Measurements from ENCODE around the gene MYRIP. TPM values are rescaled to one million over a fixed set of nuclear protein-coding genes. Genes with fewer than 3 reads are reported as not detected.

The MYRIP gene
- total RNA-seq, 2 experiments from 2014 or later, result not detected

GRCh38 chr3:40207796-40208195 is 398.4 kb downstream of the MYRIP start:
- Mint-ChIP-seq H3K9me3 (ENCODE audit: low read depth) (no peaks in the 10 kb centered on the region), H3K27me3 (no peaks in the 10 kb centered on the region), H3K36me3 (no peaks in the 10 kb centered on the region), H3K4me3 (no peak overlapping the region), H3K27ac (no peak overlapping the region), H3K4me1 (no peaks in the 10 kb centered on the region)
- no peak for ATAC-seq
- CTCF ChIA-PET, result no interaction called here
- DNase-seq, result no peak

GRCh38 chr3:40208251-40208650 is 398.8 kb downstream of the MYRIP start:
- Mint-ChIP-seq H3K36me3 (no peaks in the 10 kb centered on the region), H3K4me1 (no peaks in the 10 kb centered on the region), H3K27ac (no peak overlapping the region), H3K4me3 (no peak overlapping the region), H3K9me3 (ENCODE audit: low read depth) (no peaks in the 10 kb centered on the region), H3K27me3 (no peaks in the 10 kb centered on the region)
- DNase-seq (no peak), ATAC-seq (no peak)
- CTCF ChIA-PET, result no interaction called here

- no peak overlapping the region for H3K27ac Mint-ChIP-seq
- H3K9me3 Mint-ChIP-seq (ENCODE audit: low read depth), result peaks cover 3% of the 10 kb centered on the region
- DNase-seq (no peak), ATAC-seq (no peak)
- peaks cover 2% of the 10 kb centered on the region for H3K36me3 Mint-ChIP-seq
- no peaks in the 10 kb centered on the region for H3K27me3 Mint-ChIP-seq
- H3K4me1 Mint-ChIP-seq, result no peaks in the 10 kb centered on the region
- CTCF ChIA-PET, result no interaction called here
- H3K4me3 Mint-ChIP-seq, result no peak overlapping the region
Measured at GRCh38 chr3:40211579-40211978, 402.2 kb downstream of the MYRIP start.

GRCh38 chr3:40213556-40213955 is 404.1 kb downstream of the MYRIP start:
- peaks cover 3% of the 10 kb centered on the region for H3K9me3 Mint-ChIP-seq (ENCODE audit: low read depth)
- H3K4me3 Mint-ChIP-seq, result no peak overlapping the region
- peaks cover 2% of the 10 kb centered on the region for H3K36me3 Mint-ChIP-seq
- ATAC-seq (no peak), DNase-seq (no peak)
- CTCF ChIA-PET, result no interaction called here
- H3K4me1 Mint-ChIP-seq, result no peaks in the 10 kb centered on the region
- no peak overlapping the region for H3K27ac Mint-ChIP-seq
- H3K27me3 Mint-ChIP-seq, result no peaks in the 10 kb centered on the region

GRCh38 chr3:40215015-40215414 is 405.6 kb downstream of the MYRIP start:
- H3K36me3 Mint-ChIP-seq, result peaks cover 2% of the 10 kb centered on the region
- CTCF ChIA-PET, result no interaction called here
- no peaks in the 10 kb centered on the region for H3K27me3 Mint-ChIP-seq
- no peaks in the 10 kb centered on the region for H3K4me1 Mint-ChIP-seq
- DNase-seq (no peak), ATAC-seq (no peak)
- H3K9me3 Mint-ChIP-seq (ENCODE audit: low read depth), result peaks cover 3% of the 10 kb centered on the region
- no peak overlapping the region for H3K4me3 Mint-ChIP-seq
- H3K27ac Mint-ChIP-seq, result no peak overlapping the region

- Mint-ChIP-seq H3K36me3 (peaks cover 3% of the 10 kb centered on the region), H3K27ac (no peak overlapping the region), H3K9me3 (ENCODE audit: low read depth) (peaks cover 3% of the 10 kb centered on the region), H3K4me1 (no peaks in the 10 kb centered on the region), H3K27me3 (no peaks in the 10 kb centered on the region), H3K4me3 (no peak overlapping the region)
- CTCF ChIA-PET, result no interaction called here
- ATAC-seq, result no peak
- DNase-seq, result no peak
Measured at GRCh38 chr3:40216471-40216870, 407.1 kb downstream of the MYRIP start.

- Mint-ChIP-seq H3K4me1 (no peaks in the 10 kb centered on the region), H3K9me3 (ENCODE audit: low read depth) (no peaks in the 10 kb centered on the region), H3K27me3 (no peaks in the 10 kb centered on the region), H3K27ac (no peak overlapping the region), H3K4me3 (no peak overlapping the region), H3K36me3 (peaks cover 1% of the 10 kb centered on the region)
- ATAC-seq (no peak), DNase-seq (no peak)
- CTCF ChIA-PET, result interaction anchor here (0.8 kb wide), 1 partner anchor 11 kb away, joined by 3 read pairs; no protein-coding TSS in a partner anchor
Measured at GRCh38 chr3:40223856-40224255, 414.4 kb downstream of the MYRIP start.

- Mint-ChIP-seq H3K9me3 (ENCODE audit: low read depth) (no peaks in the 10 kb centered on the region), H3K4me1 (peaks cover 7% of the 10 kb centered on the region), H3K27me3 (no peaks in the 10 kb centered on the region), H3K36me3 (peaks cover 1% of the 10 kb centered on the region), H3K4me3 (no peak overlapping the region), H3K27ac (no peak overlapping the region)
- CTCF ChIA-PET, result no interaction called here
- DNase-seq (no peak), ATAC-seq (no peak)
Measured at GRCh38 chr3:40224796-40225515, 415.5 kb downstream of the MYRIP start.

GRCh38 chr3:40226636-40227035 is 417.2 kb downstream of the MYRIP start:
- CTCF ChIA-PET, result no interaction called here
- Mint-ChIP-seq H3K27ac (no peak overlapping the region), H3K36me3 (no peaks in the 10 kb centered on the region), H3K4me3 (no peak overlapping the region), H3K9me3 (ENCODE audit: low read depth) (no peaks in the 10 kb centered on the region), H3K27me3 (no peaks in the 10 kb centered on the region), H3K4me1 (peaks cover 8% of the 10 kb centered on the region)
- DNase-seq (no peak), ATAC-seq (no peak)

GRCh38 chr3:40228792-40229350 is 419.5 kb downstream of the MYRIP start:
- peaks cover 2% of the 10 kb centered on the region for H3K9me3 Mint-ChIP-seq (ENCODE audit: low read depth)
- peaks cover 8% of the 10 kb centered on the region for H3K4me1 Mint-ChIP-seq
- no peaks in the 10 kb centered on the region for H3K36me3 Mint-ChIP-seq
- no peak for DNase-seq
- H3K27me3 Mint-ChIP-seq, result no peaks in the 10 kb centered on the region
- CTCF ChIA-PET, result interaction anchor here (1.4 kb wide), 1 partner anchor 37 kb away, joined by 3 read pairs; no protein-coding TSS in a partner anchor
- H3K4me3 Mint-ChIP-seq, result no peak overlapping the region
- ATAC-seq, result no peak
- no peak overlapping the region for H3K27ac Mint-ChIP-seq

- ATAC-seq (no peak), DNase-seq (no peak)
- no peak overlapping the region for H3K27ac Mint-ChIP-seq
- no peaks in the 10 kb centered on the region for H3K36me3 Mint-ChIP-seq
- CTCF ChIA-PET, result interaction anchor here (1.4 kb wide), 1 partner anchor 38 kb away, joined by 3 read pairs; no protein-coding TSS in a partner anchor
- H3K27me3 Mint-ChIP-seq, result no peaks in the 10 kb centered on the region
- peaks cover 2% of the 10 kb centered on the region for H3K9me3 Mint-ChIP-seq (ENCODE audit: low read depth)
- peaks cover 8% of the 10 kb centered on the region for H3K4me1 Mint-ChIP-seq
- no peak overlapping the region for H3K4me3 Mint-ChIP-seq
Measured at GRCh38 chr3:40229386-40229785, 420.0 kb downstream of the MYRIP start.

- Mint-ChIP-seq H3K27me3 (no peaks in the 10 kb centered on the region), H3K27ac (no peak overlapping the region), H3K9me3 (ENCODE audit: low read depth) (peaks cover 2% of the 10 kb centered on the region)
Measured at GRCh38 chr3:40229963-40230362, 420.6 kb downstream of the MYRIP start.

GRCh38 chr3:40230382-40230781 is 421.0 kb downstream of the MYRIP start:
- DNase-seq (no peak), ATAC-seq (no peak)
- CTCF ChIA-PET, result no interaction called here
- Mint-ChIP-seq H3K27ac (no peak overlapping the region), H3K4me3 (no peak overlapping the region), H3K36me3 (no peaks in the 10 kb centered on the region), H3K9me3 (ENCODE audit: low read depth) (peaks cover 2% of the 10 kb centered on the region), H3K4me1 (peaks cover 8% of the 10 kb centered on the region), H3K27me3 (no peaks in the 10 kb centered on the region)

More at GRCh38 chr3:40229963-40230362, 420.6 kb downstream of the MYRIP start:
- Mint-ChIP-seq H3K36me3 (no peaks in the 10 kb centered on the region), H3K4me3 (no peak overlapping the region), H3K4me1 (peaks cover 8% of the 10 kb centered on the region)
- ATAC-seq (no peak), DNase-seq (no peak)
- CTCF ChIA-PET, result no interaction called here

- H3K36me3 Mint-ChIP-seq, result no peaks in the 10 kb centered on the region
- DNase-seq (no peak), ATAC-seq (no peak)
- no peak overlapping the region for H3K27ac Mint-ChIP-seq
- no peak overlapping the region for H3K4me3 Mint-ChIP-seq
- H3K27me3 Mint-ChIP-seq, result no peaks in the 10 kb centered on the region
- peaks cover 2% of the 10 kb centered on the region for H3K9me3 Mint-ChIP-seq (ENCODE audit: low read depth)
- peaks cover 8% of the 10 kb centered on the region for H3K4me1 Mint-ChIP-seq
- CTCF ChIA-PET, result no interaction called here
Measured at GRCh38 chr3:40232626-40233025, 423.2 kb downstream of the MYRIP start.

All from activated CD8-positive, alpha-beta memory T cell treated with anti-CD3 and anti-CD28 coated beads, Interleukin-2, amount 10 ng/mL, durations not matched to agents 7 days and 5 days (primary cell).